NCI-H2227 treated with DMSO at 0.1 percent for 48 hours (cell line): ENCODE results near the gene EPB42.

ENCODE experiments used
- DNase-seq: peaks from one replicate; lab custom pipeline; 2025; lab: John Stamatoyannopoulos, UW

The EPB42 gene

GRCh38 chr15:43220991-43221403 is at the start of gene EPB42:
Gene EPB42, minus strand, starts transcription at chr15:43221018. Its CDS starts 193 bp downstream, at chr15:43220825.
- DNase-seq = no peak

- DNase-seq = no peak
Observed at GRCh38 chr15:43270113-43270665, 49.4 kb upstream of the EPB42 start.

- DNase-seq = no peak
Observed at GRCh38 chr15:43268111-43269105, 47.6 kb upstream of the EPB42 start.

- no peak for DNase-seq
Observed at GRCh38 chr15:43267439-43267838, 46.6 kb upstream of the EPB42 start.

- no peak for DNase-seq
Observed at GRCh38 chr15:43266834-43267233, 46.0 kb upstream of the EPB42 start, which contains the start of gene TGM5. Gene TGM5, minus strand, starts transcription at chr15:43266928. Its CDS starts 79 bp downstream, at chr15:43266849.

GRCh38 chr15:43266386-43266785 is 45.6 kb upstream of the EPB42 start:
- DNase-seq = no peak

- DNase-seq = no peak
Observed at GRCh38 chr15:43260011-43260615, 39.3 kb upstream of the EPB42 start.

GRCh38 chr15:43258781-43259180 is 38.0 kb upstream of the EPB42 start:
- no peak for DNase-seq

- DNase-seq = no peak
Observed at GRCh38 chr15:43256341-43256740, 35.5 kb upstream of the EPB42 start.

- DNase-seq = no peak
Observed at GRCh38 chr15:43255376-43255775, 34.6 kb upstream of the EPB42 start.

GRCh38 chr15:43253431-43254403 is 32.9 kb upstream of the EPB42 start:
- DNase-seq = no peak

- DNase-seq = no peak
Observed at GRCh38 chr15:43251871-43252250, 31.0 kb upstream of the EPB42 start.

GRCh38 chr15:43251185-43251870 is 30.5 kb upstream of the EPB42 start:
- no peak for DNase-seq

- DNase-seq = no peak
Observed at GRCh38 chr15:43250785-43251184, 30.0 kb upstream of the EPB42 start.

- DNase-seq = no peak
Observed at GRCh38 chr15:43249699-43250203, 28.9 kb upstream of the EPB42 start.

GRCh38 chr15:43249236-43249635 is 28.4 kb upstream of the EPB42 start:
- no peak for DNase-seq

GRCh38 chr15:43246261-43246774 is 25.5 kb upstream of the EPB42 start:
- DNase-seq = no peak

GRCh38 chr15:43244092-43244491 is 23.3 kb upstream of the EPB42 start:
- DNase-seq = no peak

GRCh38 chr15:43243020-43243645 is 22.3 kb upstream of the EPB42 start:
- no peak for DNase-seq

GRCh38 chr15:43242616-43243015 is 21.8 kb upstream of the EPB42 start:
- no peak for DNase-seq
